SH-SY5Y (cell line): ENCODE results near the gene SELENOO.

ENCODE experiments used
- GATA2 ChIP-seq: IDR thresholded peaks from 2 replicates; pipeline ENCODE4 v1.6.1; 2011; ENCODE audit warnings: mild to moderate bottlenecking, low read depth, low read length
- GATA3 ChIP-seq: IDR thresholded peaks from 2 replicates; pipeline ENCODE4 v1.6.1; 2011; ENCODE audit warnings: low read depth, mild to moderate bottlenecking, low read length, moderate library complexity

SELENOO gene

GRCh38 chr22:50208939-50209892 is 8.4 kb downstream of the SELENOO start:
- TF ChIP-seq GATA3 (no peak), GATA2 (no peak)

- TF ChIP-seq GATA3 (no peak), GATA2 (no peak)
Measured at GRCh38 chr22:50209893-50210292, 9.1 kb downstream of the SELENOO start.

GRCh38 chr22:50210378-50211139 is 9.7 kb downstream of the SELENOO start:
- TF ChIP-seq GATA3 (no peak), GATA2 (no peak)

- no peak for TF ChIP-seq GATA3
Measured at GRCh38 chr22:50211147-50211546, 10.3 kb downstream of the SELENOO start.

GRCh38 chr22:50213263-50213662 is 12.5 kb downstream of the SELENOO start:
- no peak for TF ChIP-seq GATA2
- no peak for TF ChIP-seq GATA3

GRCh38 chr22:50215297-50216054 is 14.7 kb downstream of the SELENOO start:
- TF ChIP-seq GATA3 (no peak), GATA2 (no peak)

- TF ChIP-seq GATA3 (no peak), GATA2 (no peak)
Measured at GRCh38 chr22:50216055-50216683, 15.4 kb downstream of the SELENOO start.

- TF ChIP-seq GATA3 (no peak), GATA2 (no peak)
Measured at GRCh38 chr22:50216684-50217520, 16.1 kb downstream of the SELENOO start.

- TF ChIP-seq GATA3 (no peak), GATA2 (no peak)
Measured at GRCh38 chr22:50217543-50218152, 16.8 kb downstream of the SELENOO start.

- no peak for TF ChIP-seq GATA2
- no peak for TF ChIP-seq GATA3
Measured at GRCh38 chr22:50218153-50218995, 17.6 kb downstream of the SELENOO start.

GRCh38 chr22:50218996-50219727 is 18.4 kb downstream of the SELENOO start:
- TF ChIP-seq GATA2 (no peak), GATA3 (no peak)
